ENCODE results near the gene ANKRD18A.
"Not testable (repeated sequence)": the region's sequence is repeated elsewhere in the genome, so short reads cannot be mapped to it uniquely, and the experiment has no call there.

ANKRD18A gene

DNA sequence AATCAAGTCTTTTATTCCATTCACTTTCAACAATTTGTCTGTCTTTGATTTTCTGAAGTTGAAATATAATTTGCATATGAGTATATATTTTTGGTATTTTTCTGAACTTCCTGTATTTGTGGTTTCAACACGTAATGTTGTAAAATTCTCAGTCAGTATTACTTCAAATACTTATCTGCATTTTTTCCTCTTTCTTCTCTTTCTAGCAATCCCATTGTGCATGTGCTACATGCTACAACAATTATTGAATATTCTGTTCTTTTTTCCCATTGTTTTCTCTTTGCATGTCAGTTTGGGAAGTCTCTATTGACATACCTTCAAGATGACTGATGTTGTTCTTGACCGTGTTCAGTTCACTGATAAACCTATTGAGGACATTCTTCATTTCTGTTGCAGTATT lies 5.6 kb upstream of the ANKRD18A start:
- no peak for DNase-seq (ENCODE audit: low read depth in 2 of 2)

GRCh38 chr9:38622951-38623350 lies 2.6 kb upstream of the ANKRD18A start:
- DNase-seq (ENCODE audit: low read depth in 2 of 2), result no peak

DNA sequence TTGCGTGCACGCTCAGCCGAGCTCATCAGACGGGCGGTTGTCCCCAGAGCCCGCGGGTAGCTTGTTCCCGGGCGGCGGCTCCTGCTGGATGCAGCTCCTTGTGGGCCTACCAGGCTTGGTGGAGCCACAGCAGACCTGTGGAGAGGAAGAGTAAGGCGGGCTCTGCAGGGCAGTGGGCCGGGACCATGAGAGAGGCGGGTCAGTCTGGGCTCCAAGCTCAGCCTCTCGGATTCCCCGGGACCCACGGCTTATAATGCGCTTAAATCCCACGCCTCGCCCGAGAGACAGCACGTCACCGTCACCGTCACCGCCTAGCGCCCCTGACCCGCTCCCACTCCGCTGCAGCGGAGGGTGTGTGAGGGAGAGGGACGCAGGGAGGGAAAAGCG lies 1.9 kb upstream of the ANKRD18A start:
- DNase-seq (ENCODE audit: low read depth in 2 of 2), result no peak

DNA sequence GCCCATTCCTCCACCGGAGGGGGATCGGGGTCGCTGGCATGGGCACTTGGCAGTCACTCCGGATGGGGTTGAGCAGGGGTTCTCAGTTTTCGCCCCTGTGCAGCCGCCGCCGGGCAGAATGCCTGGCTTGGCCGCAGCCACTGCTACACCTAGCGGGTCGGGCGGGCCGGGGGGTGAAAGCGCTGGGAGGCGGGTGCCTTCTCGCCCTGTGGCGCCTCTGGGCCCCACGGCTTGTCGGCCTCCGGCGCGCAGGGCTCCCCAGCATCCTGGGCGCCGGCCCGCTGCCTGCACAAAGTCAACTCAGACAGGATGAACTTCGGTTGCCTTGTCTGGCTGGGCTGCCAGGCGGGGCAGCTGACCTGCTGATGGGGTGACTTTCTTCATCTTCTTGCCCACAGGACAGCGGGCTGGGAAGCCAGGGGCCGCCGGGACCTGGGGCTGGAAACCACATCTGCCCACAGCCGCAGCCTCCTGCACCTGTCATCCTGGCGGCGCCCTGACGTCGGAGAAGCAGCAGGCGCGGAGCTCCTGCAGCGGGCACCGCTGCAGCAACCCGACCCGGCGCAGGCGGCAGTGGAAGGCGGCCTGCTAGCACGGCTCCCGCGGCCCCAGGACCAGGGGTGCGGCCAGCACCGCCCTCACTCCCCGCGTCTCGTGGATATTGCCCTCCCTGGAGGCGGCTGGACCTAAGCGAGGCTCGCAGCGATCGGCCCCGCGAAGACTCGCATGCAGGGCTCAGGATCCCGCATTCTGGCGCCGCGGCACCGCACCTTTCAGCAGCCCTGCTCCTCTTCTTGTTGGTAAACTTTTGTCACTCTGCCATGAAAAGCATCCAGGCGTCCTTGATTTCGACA lies 1.3 kb upstream of the ANKRD18A start:
- peak; percentile 19 to 23 for DNase-seq (ENCODE audit: low read depth in 2 of 2)

GRCh38 chr9:38619556-38620447 lies 594 bp downstream of the ANKRD18A start:
- peak in 1 of 2 donors; percentile 13 for DNase-seq (ENCODE audit: low read depth in 2 of 2)

- DNase-seq (ENCODE audit: low read depth in 2 of 2), result not testable (repeated sequence)
Observed at GRCh38 chr9:38598029-38598745, 22.2 kb downstream of the ANKRD18A start.

GRCh38 chr9:38595117-38595516 lies 25.3 kb downstream of the ANKRD18A start:
- not testable (repeated sequence) for DNase-seq (ENCODE audit: low read depth in 2 of 2)

DNA sequence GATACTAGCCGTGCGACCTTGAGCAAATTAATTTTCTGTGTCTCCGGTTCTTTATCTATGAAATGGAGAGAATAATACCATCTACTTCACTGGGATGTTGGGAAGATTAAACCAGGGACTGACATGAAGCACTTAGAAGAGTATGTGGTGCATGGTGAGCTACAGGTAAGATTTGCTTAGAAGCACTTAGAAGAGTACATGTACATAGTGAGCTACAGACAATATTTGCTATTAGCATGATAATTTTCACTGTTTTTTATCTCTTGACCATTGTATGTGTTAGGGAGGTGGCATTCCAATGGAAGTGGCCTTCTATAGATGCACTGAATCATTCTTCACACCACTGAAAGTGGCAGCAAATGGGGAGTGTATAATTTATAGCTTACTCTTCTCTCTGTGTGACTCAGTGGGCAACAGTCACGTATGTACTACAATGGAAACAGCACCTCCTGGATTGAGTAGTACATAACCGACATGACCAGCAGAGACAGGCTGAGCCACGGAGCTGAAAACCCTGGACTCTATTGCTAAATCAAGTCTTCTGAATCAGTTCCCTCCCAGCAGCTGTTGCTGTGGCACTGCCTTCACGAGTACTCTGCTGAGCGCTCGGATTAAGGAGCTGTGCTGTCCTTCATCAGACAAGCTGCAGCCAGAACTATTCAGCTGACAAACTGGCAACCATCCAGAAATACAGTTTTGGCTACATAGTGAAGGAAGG lies 28.9 kb downstream of the ANKRD18A start:
- not testable (repeated sequence) for DNase-seq (ENCODE audit: low read depth in 2 of 2)

DNA sequence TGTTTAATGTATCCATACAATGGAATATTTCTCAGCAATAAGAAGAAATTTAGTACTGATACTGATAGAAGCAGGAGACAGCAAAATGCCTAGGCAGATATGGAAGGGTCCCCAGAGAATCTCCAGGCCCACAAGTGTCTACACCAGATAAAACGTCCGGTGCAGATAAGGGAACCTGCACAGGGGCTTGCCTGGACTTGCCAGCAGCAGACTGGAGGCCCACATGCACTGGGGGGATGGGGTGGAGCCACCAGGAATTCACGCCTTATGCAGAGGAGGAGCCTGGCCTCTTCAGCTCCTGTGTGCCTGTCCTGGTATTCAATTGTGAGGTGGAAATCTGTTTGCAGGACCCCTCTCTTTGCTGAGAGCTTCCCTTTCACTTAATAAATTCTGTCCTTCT lies 36.6 kb downstream of the ANKRD18A start:
- DNase-seq (ENCODE audit: low read depth in 2 of 2), result not testable (repeated sequence)

DNA sequence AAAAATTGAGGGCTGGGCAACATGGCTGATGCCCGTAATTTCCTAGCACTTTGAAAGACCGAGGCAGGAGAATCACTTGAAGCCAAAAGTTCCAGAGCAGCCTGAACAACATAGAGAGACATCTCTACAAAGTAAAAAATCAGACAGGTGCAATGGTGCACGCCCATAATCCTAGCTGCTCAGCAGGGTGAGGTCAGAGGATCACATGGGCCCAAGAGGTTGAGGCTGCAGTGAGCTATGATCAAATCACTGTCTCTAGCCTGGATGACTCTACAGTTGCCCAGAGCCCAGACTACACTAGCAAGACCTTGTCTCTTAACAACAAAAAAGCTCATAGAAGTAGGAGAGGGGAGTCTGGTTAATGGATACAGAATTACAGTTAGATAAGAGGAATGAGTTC lies 40.3 kb downstream of the ANKRD18A start:
- DNase-seq (ENCODE audit: low read depth in 2 of 2), result not testable (repeated sequence)

GRCh38 chr9:38576181-38576580 lies 44.2 kb downstream of the ANKRD18A start:
- not testable (repeated sequence) for DNase-seq (ENCODE audit: low read depth in 2 of 2)

GRCh38 chr9:38566048-38566447 lies 54.3 kb downstream of the ANKRD18A start:
- DNase-seq (ENCODE audit: low read depth in 2 of 2), result not testable (repeated sequence)

DNA sequence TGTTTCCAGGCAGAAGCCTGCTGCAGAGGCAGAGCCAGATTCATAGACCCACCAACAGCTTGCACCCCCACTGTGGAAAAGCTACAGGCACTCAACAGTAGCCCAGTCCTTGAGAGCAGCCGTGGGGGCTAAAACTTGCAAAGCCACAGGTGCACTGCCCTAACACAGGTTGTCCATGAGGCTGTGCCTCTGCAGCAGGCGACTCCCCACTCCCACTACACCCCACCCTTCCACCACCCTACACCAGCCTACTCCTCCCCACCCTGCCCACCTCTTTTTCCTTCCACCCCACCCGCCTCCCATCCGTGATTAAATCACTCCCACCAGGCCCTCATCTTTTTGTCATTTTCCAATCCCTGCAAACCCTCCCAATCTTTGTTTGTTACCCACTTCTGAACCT lies 55.2 kb downstream of the ANKRD18A start:
- DNase-seq (ENCODE audit: low read depth in 2 of 2), result not testable (repeated sequence)

DNA sequence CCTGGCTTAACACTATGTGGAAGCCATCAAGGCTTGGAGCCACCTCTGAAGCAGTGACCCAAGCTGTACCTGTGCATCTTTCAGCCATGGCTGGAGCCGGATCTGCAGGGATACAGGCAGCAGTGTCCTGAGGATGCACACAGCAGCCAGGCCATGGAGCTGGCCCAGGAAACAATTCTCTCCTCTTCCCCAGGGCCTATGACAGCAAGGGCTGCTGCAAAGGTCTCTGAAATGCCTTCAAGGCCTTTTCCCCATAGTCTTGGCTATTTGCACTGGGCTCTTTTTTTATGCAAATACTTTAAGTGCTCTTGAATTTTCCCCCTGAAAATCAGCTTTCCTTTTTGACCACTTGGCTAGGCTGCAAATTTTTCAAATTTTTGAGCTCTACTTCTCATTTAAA lies 56.5 kb downstream of the ANKRD18A start:
- not testable (repeated sequence) for DNase-seq (ENCODE audit: low read depth in 2 of 2)

DNA sequence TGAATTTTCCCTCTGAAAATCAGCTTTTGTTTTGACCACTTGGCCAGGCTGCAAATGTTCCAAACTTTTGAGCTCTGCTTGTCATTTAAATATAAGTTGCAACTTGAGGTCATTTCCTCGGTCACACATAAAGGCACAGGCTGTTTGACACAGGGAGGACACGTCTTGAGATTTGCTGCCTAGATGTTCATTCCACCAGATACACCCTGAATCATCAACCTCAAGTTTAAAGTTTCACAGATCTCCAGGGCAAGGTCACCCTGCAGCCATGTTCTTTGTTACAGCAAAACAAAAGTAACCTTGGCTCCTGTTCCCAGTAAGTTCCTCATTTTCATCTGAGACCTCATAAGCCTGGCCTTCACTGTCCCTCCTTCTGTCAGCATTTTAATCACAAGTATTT lies 59.3 kb downstream of the ANKRD18A start:
- DNase-seq (ENCODE audit: low read depth in 2 of 2), result not testable (repeated sequence)

DNA sequence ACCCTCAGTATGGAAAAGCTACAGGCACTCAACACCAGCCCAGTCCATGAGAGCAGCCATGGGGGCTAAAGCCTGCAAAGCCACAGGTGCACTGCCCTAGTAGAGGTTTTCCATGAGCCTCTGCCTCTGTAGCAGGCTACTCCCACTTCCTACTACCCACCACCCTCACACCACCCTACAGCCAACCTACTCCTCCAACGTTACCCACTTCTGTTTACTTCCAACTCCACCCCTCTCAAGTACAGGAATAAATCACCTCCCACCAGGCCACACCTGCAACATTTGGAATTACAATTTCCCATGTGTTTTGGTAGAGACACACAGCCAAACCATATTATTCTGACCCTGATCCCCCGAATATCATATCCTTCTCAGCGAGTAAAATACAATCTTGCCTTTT lies 61.2 kb downstream of the ANKRD18A start:
- not testable (repeated sequence) for DNase-seq (ENCODE audit: low read depth in 2 of 2)

DNA sequence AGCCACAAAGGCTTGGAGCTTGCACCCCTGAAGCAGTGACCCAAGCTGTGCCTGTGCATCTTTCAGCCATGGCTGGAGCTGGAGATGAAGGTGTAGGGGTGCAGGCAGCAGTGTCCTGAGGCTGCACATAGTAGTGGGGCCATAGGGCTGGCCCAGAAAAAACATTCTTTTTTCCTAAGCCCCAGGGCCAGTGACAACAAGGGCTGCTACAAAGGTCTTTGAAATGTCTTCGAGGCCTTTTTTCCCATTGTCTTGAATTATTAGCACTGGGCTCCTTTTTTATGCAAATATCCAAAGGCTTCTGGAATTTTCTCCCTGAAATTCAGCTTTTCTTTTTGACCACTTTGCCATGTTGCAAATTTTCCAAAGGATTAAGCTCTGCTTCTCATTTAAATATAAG lies 62.6 kb downstream of the ANKRD18A start:
- DNase-seq (ENCODE audit: low read depth in 2 of 2), result not testable (repeated sequence)

GRCh38 chr9:38554966-38555365 lies 65.4 kb downstream of the ANKRD18A start:
- not testable (repeated sequence) for DNase-seq (ENCODE audit: low read depth in 2 of 2)

- not testable (repeated sequence) for DNase-seq (ENCODE audit: low read depth in 2 of 2)
Observed at GRCh38 chr9:38553019-38553418, 67.4 kb downstream of the ANKRD18A start.

GRCh38 chr9:38546497-38547163 lies 73.8 kb downstream of the ANKRD18A start:
- peak; percentile 4 to 28 for DNase-seq (ENCODE audit: low read depth in 2 of 2)

GRCh38 chr9:38540535-38540934 lies 79.9 kb downstream of the ANKRD18A start:
- not testable (repeated sequence) for DNase-seq (ENCODE audit: low read depth in 2 of 2)
